GM12874 (cell line): Measurements from ENCODE around the gene ZBTB18.

Source experiments
- CTCF ChIP-seq: IDR thresholded peaks from 2 replicates; pipeline ENCODE4 v1.5.1; 2011; ENCODE audit warnings: low read depth, mild to moderate bottlenecking, control low read depth, low read length, moderate library complexity; ENCODE audit not compliant: insufficient read depth

Gene ZBTB18

GRCh38 chr1:244011786-244012185 lies 39.3 kb upstream of the ZBTB18 start:
- TF ChIP-seq CTCF: no peak

- no peak for TF ChIP-seq CTCF
Observed at GRCh38 chr1:244012202-244012601, 38.9 kb upstream of the ZBTB18 start.

GRCh38 chr1:244013100-244013499 lies 38.0 kb upstream of the ZBTB18 start:
- TF ChIP-seq CTCF: no peak

GRCh38 chr1:244019982-244020485 lies 31.0 kb upstream of the ZBTB18 start:
- no peak for TF ChIP-seq CTCF

- TF ChIP-seq CTCF: no peak
Observed at GRCh38 chr1:244021427-244021826, 29.7 kb upstream of the ZBTB18 start.

GRCh38 chr1:244022311-244022710 lies 28.8 kb upstream of the ZBTB18 start:
- TF ChIP-seq CTCF: no peak

- TF ChIP-seq CTCF: no peak
Observed at GRCh38 chr1:244022864-244023440, 28.1 kb upstream of the ZBTB18 start.
